ENCODE results near the gene PTPRF.

DNA sequence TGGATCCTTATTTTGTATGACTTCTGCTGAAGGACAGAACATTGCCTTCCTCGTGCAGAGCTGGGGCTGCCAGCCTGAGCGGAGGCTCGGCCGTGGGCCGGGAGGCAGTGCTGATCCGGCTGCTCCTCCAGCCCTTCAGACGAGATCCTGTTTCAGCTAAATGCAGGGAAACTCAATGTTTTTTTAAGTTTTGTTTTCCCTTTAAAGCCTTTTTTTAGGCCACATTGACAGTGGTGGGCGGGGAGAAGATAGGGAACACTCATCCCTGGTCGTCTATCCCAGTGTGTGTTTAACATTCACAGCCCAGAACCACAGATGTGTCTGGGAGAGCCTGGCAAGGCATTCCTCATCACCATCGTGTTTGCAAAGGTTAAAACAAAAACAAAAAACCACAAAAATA lies 91.8 kb downstream of the PTPRF start:
- TF ChIP-seq POLR2AphosphoS5 (IDR thresholded peaks at IDR 0.05; ENCODE audit: low read depth, low read length) = no peak
- no peak for TF ChIP-seq FOXP2 (optimal IDR thresholded peaks at IDR 0.05; ENCODE audit: borderline replicate concordance, extremely low read depth, extremely low read length, insufficient read depth)
- TF ChIP-seq SIN3A (IDR thresholded peaks at IDR 0.05; ENCODE audit: borderline replicate concordance, insufficient read depth, low read length) = no peak
- TF ChIP-seq REST (IDR thresholded peaks at IDR 0.05; ENCODE audit: insufficient read depth in 1 of 2, low read depth in 2 of 2, low read length in 2 of 2) = no peak

Measured in PFSK-1 (cell line).